H9 (cell line): ENCODE measurements around the gene PAH. TPM values are rescaled to one million over a fixed set of nuclear protein-coding genes. Genes with fewer than 3 reads are reported as not detected.

ENCODE experiments used
- DNase-seq: peaks from one replicate; pipeline ENCODE4 v3.0.0-alpha.2; 2017
- H2AFZ ChIP-seq: one replicate; pipeline ENCODE4 v1.6.1; 2013; ENCODE audit warnings: mild to moderate bottlenecking, low read length, control low read depth, moderate library complexity
- H2AK5ac ChIP-seq: 2 replicates; pipeline ENCODE4 v1.6.1; 2013; ENCODE audit warnings: low read length, control low read depth, mixed read lengths; ENCODE audit not compliant: insufficient read length
- H2BK120ac ChIP-seq: one replicate; pipeline ENCODE4 v1.6.1; 2013; ENCODE audit warnings: low read depth, mild to moderate bottlenecking, low read length, control low read depth, inconsistent platforms; ENCODE audit not compliant: poor library complexity, severe bottlenecking
- H2BK12ac ChIP-seq: 2 replicates; pipeline ENCODE4 v1.6.1; 2013; ENCODE audit warnings: low read length, control low read depth, mixed read lengths, low read depth; ENCODE audit not compliant: insufficient read length
- H2BK15ac ChIP-seq: 2 replicates; pipeline ENCODE4 v1.6.1; 2013; ENCODE audit warnings: low read depth, low read length, control low read depth
- H2BK20ac ChIP-seq: one replicate; pipeline ENCODE4 v1.6.1; 2013; ENCODE audit warnings: low read depth, mild to moderate bottlenecking, low read length, control low read depth, inconsistent platforms; ENCODE audit not compliant: poor library complexity, severe bottlenecking
- H2BK5ac ChIP-seq: 2 replicates; pipeline ENCODE4 v1.6.1; 2013; ENCODE audit warnings: low read length, control low read depth, mixed read lengths; ENCODE audit not compliant: insufficient read length
- H3K14ac ChIP-seq: 2 replicates; pipeline ENCODE4 v1.6.1; 2013; ENCODE audit warnings: low read length, control low read depth; ENCODE audit not compliant: insufficient read depth
- H3K18ac ChIP-seq: 2 replicates; pipeline ENCODE4 v1.6.1; 2013; ENCODE audit warnings: low read depth, mild to moderate bottlenecking, mixed read lengths, low read length, control low read depth; ENCODE audit not compliant: insufficient read length
- H3K23ac ChIP-seq: 2 replicates; pipeline ENCODE4 v1.6.1; 2013; ENCODE audit warnings: low read length, control low read depth, mixed read lengths, low read depth; ENCODE audit not compliant: insufficient read length
- H3K23me2 ChIP-seq: 2 replicates; pipeline ENCODE4 v1.6.1; 2013; ENCODE audit warnings: low read depth, mild to moderate bottlenecking, mixed read lengths, low read length, control low read depth; ENCODE audit not compliant: insufficient read length, poor library complexity, severe bottlenecking
- H3K27ac ChIP-seq: 2 replicates; pipeline ENCODE4 v1.5.1; 2013; ENCODE audit warnings: low read length, control low read depth, mixed read lengths, low read depth; ENCODE audit not compliant: insufficient read length
- H3K27me3 ChIP-seq: 2 replicates; pipeline ENCODE4 v1.6.1; 2013; ENCODE audit warnings: low read length, control low read depth, inconsistent platforms; ENCODE audit not compliant: insufficient read depth
- H3K4ac ChIP-seq: 2 replicates; pipeline ENCODE4 v1.6.1; 2013; ENCODE audit warnings: low read depth, mild to moderate bottlenecking, control low read depth, inconsistent platforms, low read length, moderate library complexity
- H3K4me1 ChIP-seq: 2 replicates; pipeline ENCODE4 v1.6.1; 2013; ENCODE audit warnings: low read length, control low read depth, inconsistent platforms; ENCODE audit not compliant: insufficient read depth
- H3K4me2 ChIP-seq: 2 replicates; pipeline ENCODE4 v1.6.1; 2013; ENCODE audit warnings: low read length, control low read depth, mixed read lengths; ENCODE audit not compliant: insufficient read length, insufficient read depth
- H3K56ac ChIP-seq: 2 replicates; pipeline ENCODE4 v1.6.1; 2013; ENCODE audit warnings: low read depth, mild to moderate bottlenecking, mixed read lengths, low read length, control low read depth; ENCODE audit not compliant: insufficient read length
- H3K79me1 ChIP-seq: 2 replicates; pipeline ENCODE4 v1.6.1; 2013; ENCODE audit warnings: low read depth, mild to moderate bottlenecking, moderate library complexity, low read length, control low read depth, inconsistent platforms; ENCODE audit not compliant: insufficient read depth, poor library complexity, severe bottlenecking
- H3K79me2 ChIP-seq: 2 replicates; pipeline ENCODE4 v1.6.1; 2013; ENCODE audit warnings: low read length, control low read depth, inconsistent platforms; ENCODE audit not compliant: insufficient read depth
- H3K9ac ChIP-seq: 2 replicates; pipeline ENCODE4 v1.6.1; 2013; ENCODE audit warnings: low read length, control low read depth, mixed read lengths; ENCODE audit not compliant: insufficient read length; ENCODE audit errors: extremely low read depth
- H3K9me3 ChIP-seq: one replicate; pipeline ENCODE4 v1.6.1; 2013; ENCODE audit warnings: low read depth, low read length, inconsistent platforms; ENCODE audit not compliant: control insufficient read depth
- H3T11ph ChIP-seq: one replicate; pipeline ENCODE4 v1.6.1; 2013; ENCODE audit warnings: mild to moderate bottlenecking, low read length, control low read depth, inconsistent platforms
- H4K20me1 ChIP-seq: one replicate; pipeline ENCODE4 v1.6.1; 2013; ENCODE audit not compliant: control insufficient read depth, insufficient read length, insufficient read depth
- H4K5ac ChIP-seq: 2 replicates; pipeline ENCODE4 v1.6.1; 2013; ENCODE audit warnings: low read depth, mild to moderate bottlenecking, mixed read lengths, low read length, control low read depth; ENCODE audit not compliant: insufficient read length
- H4K8ac ChIP-seq: replicated peaks from 2 replicates; pipeline ENCODE4 v1.6.1; 2013; ENCODE audit warnings: low read length, control low read depth, mixed read lengths, low read depth; ENCODE audit not compliant: insufficient read length
- H4K91ac ChIP-seq: 2 replicates; pipeline ENCODE4 v1.6.1; 2013; ENCODE audit warnings: low read depth, mild to moderate bottlenecking, moderate library complexity, mixed read lengths, low read length, control low read depth; ENCODE audit not compliant: insufficient read length
- H3K27ac Mint-ChIP-seq, 3 experiments: 2 replicates in 2 of 3; 3 replicates in 1 of 3; pipeline ENCODE4 v1.8.0; 2020 to 2021; ENCODE audit warnings: mixed read lengths in 3 of 3, mild to moderate bottlenecking in 1 of 3, moderate library complexity in 1 of 3
- H3K27me3 Mint-ChIP-seq: 2 replicates; pipeline ENCODE4 v1.8.0; 2021; ENCODE audit warnings: low read depth, mild to moderate bottlenecking, moderate library complexity, mixed read lengths
- H3K36me3 Mint-ChIP-seq, 3 experiments: 2 replicates in 2 of 3; 3 replicates in 1 of 3; pipeline ENCODE4 v1.8.0; 2020 to 2021; ENCODE audit warnings: low read depth in 3 of 3, mixed read lengths in 3 of 3; ENCODE audit not compliant: insufficient read depth in 1 of 3
- H3K4me1 Mint-ChIP-seq, 2 experiments: 2 replicates each; pipeline ENCODE4 v1.8.0; 2020; ENCODE audit warnings: mixed read lengths in 2 of 2
- H3K4me3 Mint-ChIP-seq, 2 experiments: 2 replicates in 1 of 2; 3 replicates in 1 of 2; pipeline ENCODE4 v1.8.0; 2020 to 2021; ENCODE audit warnings: mild to moderate bottlenecking in 2 of 2, mixed read lengths in 2 of 2, moderate library complexity in 1 of 2
- H3K9me3 Mint-ChIP-seq, 2 experiments: 2 replicates in 1 of 2; 3 replicates in 1 of 2; pipeline ENCODE4 v1.8.0; 2020; ENCODE audit warnings: mild to moderate bottlenecking in 2 of 2, mixed read lengths in 2 of 2, moderate library complexity in 1 of 2
- total RNA-seq: library from RNA; stranded (reverse); gene quantifications from 2 replicates; pipeline ENCODE4 v1.2.1, GENCODE V29; 2021
- TF ChIP-seq, protein P1 (sequence below): fragments of 200-600 bp; sonication (generic); conservative IDR thresholded peaks from 3 replicates; pipeline ENCODE4 v1.8.0; 2021; ENCODE audit warnings: antibody characterized with exemption, mild to moderate bottlenecking

PAH gene
- total RNA-seq, 1 experiment from 2014 or later: 6.1 TPM

DNA sequence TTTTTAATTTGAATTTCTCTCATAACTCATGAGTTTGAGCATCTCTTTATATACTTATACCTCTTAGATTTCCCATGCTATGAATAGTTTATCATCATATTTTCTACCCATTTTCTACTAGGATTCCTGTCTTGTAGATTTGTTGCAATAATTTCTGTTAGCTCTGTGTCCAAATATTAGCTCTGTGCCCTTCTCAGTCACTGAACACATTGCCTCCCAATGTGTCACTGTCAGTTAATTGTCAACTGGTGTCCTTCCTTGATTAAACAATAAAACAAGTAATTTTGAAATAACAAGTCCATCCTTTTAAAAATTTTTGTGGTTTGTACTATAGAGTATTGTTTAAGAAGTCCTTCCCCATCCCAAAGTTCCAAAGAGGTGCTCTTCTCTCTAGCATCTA is 4.2 kb upstream of the PAH start:
- Histone ChIP-seq H3K23ac (no peak overlapping the region), H3K14ac (no peak overlapping the region), H3K27me3 (no peaks in the 10 kb centered on the region), H2AFZ (no peak overlapping the region), H3K79me2 (no peaks in the 10 kb centered on the region), H3K4ac (no peak overlapping the region), H3K9ac (no peak overlapping the region), H2BK20ac (no peak overlapping the region), H4K91ac (no peak overlapping the region), H3K4me1 (no peaks in the 10 kb centered on the region; the same call in 1 of the 2 replicates), H3K23me2 (no peaks in the 10 kb centered on the region), H4K5ac (no peak overlapping the region), H3K27ac (no peak overlapping the region), H2AK5ac (no peak overlapping the region), H3K9me3 (no peaks in the 10 kb centered on the region), H3T11ph (no peak overlapping the region), H3K18ac (no peak overlapping the region), H4K20me1 (no peaks in the 10 kb centered on the region), H3K56ac (no peak overlapping the region), H2BK5ac (no peak overlapping the region), H3K4me2 (no peak overlapping the region), H2BK15ac (no peak overlapping the region), H4K8ac (no peak overlapping the region), H3K79me1 (no peaks in the 10 kb centered on the region), H2BK120ac (no peak overlapping the region), H2BK12ac (no peak overlapping the region)
- no peak overlapping the region for H3K4me3 Mint-ChIP-seq
- no peaks in the 10 kb centered on the region for H3K9me3 Mint-ChIP-seq
- no peaks in the 10 kb centered on the region for H3K36me3 Mint-ChIP-seq
- peaks cover 14% of the 10 kb centered on the region for H3K27me3 Mint-ChIP-seq
- H3K4me1 Mint-ChIP-seq: peaks cover 21 to 22% of the 10 kb centered on the region in 2 experiments
- TF ChIP-seq, protein P1, sequence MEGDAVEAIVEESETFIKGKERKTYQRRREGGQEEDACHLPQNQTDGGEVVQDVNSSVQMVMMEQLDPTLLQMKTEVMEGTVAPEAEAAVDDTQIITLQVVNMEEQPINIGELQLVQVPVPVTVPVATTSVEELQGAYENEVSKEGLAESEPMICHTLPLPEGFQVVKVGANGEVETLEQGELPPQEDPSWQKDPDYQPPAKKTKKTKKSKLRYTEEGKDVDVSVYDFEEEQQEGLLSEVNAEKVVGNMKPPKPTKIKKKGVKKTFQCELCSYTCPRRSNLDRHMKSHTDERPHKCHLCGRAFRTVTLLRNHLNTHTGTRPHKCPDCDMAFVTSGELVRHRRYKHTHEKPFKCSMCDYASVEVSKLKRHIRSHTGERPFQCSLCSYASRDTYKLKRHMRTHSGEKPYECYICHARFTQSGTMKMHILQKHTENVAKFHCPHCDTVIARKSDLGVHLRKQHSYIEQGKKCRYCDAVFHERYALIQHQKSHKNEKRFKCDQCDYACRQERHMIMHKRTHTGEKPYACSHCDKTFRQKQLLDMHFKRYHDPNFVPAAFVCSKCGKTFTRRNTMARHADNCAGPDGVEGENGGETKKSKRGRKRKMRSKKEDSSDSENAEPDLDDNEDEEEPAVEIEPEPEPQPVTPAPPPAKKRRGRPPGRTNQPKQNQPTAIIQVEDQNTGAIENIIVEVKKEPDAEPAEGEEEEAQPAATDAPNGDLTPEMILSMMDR: no peak
- no peak for DNase-seq
- no peak overlapping the region for H3K27ac Mint-ChIP-seq
